Stimulated activated CD4-positive, alpha-beta T cell treated with anti-CD3 and anti-CD28 coated beads, Interleukin-1b, Interleukin-23, amount 100 ng/mL, for 24 hours (primary cell): ENCODE measurements around the gene SOCS7.

Experiments
- DNase-seq, 4 experiments: peaks; one replicate each; pipeline ENCODE4 v3.0.0-alpha.2; 2020; ENCODE audit warnings: low read depth in 4 of 4, low spot score in 1 of 4

The SOCS7 gene

DNA sequence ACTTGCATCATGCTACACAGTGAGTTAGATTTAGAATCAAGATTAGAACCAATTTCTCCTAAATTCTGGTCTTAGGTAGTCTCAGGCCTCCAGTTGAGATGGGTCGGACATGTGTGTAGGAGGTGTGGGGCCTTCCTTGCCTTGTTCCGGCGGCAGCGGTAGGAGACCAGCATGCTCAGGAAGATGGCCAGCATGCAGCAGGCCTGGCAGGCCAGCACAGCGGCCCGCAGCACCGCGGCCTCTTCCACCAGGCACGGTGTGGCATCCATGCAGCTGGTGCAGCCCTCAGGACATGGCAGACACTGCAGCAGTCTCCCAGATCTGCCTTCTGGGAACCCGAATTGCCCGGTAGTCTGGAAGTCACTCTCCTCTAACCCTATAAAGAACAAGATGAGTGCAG lies 14.8 kb upstream of the SOCS7 start:
- no peak for DNase-seq

DNA sequence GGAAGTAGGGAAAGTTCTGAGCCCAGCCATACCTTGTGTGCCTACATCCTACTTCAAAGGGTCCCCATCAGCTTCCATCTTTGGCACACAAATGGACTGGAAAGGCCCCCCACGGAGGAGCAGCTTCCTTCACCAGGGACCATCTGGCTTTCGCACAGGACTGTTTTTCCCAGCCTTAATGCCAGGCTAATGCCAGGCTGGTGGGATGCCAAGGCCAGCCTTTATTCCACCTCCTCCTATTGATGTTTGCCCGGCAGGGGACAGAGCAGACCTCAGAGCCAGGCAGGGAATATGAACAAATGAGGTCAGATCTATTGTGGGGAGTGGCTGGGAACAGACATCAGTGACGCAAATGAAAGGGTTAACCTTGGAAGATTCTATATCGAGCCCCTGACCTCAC lies 13.6 kb upstream of the SOCS7 start:
- no peak for DNase-seq

DNA sequence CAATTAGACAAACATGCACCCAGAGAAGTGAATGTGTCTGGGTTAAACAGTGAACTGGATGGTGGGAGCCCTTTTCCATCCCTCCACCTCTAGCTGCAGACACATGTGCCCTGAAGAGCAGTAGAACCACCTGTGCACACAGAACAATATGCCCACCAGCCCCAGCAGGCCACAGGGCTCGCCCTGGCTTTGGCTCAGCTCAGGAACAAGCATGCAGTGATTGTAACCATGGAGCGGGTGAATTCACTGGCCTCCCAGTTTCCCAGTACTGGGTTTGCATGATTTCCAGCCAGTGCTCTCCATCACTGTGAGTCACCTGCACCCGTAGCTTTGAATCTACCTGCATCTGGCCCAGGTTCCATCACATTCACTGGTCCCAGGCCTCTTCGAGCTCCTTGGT lies 13.1 kb upstream of the SOCS7 start:
- DNase-seq = no peak

DNA sequence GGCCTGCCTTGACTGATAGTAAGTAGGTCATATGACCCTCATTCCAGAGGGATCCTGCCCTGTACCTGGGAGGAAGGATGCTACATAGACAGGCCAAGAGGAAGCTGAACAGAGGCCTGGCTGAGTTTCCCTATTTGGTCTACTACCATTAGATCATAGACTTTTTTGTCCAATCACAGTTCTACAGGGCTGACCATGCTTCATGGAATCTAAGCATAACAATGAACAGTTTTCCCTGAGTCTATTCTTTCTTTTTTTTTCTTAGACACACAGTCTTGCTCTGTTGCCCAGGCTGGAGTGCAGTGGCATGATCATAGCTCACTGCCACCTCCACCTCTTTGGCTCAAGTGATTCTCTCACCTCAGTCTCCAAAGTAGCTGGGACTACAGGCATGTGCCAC lies 11.8 kb upstream of the SOCS7 start:
- DNase-seq = no peak

DNA sequence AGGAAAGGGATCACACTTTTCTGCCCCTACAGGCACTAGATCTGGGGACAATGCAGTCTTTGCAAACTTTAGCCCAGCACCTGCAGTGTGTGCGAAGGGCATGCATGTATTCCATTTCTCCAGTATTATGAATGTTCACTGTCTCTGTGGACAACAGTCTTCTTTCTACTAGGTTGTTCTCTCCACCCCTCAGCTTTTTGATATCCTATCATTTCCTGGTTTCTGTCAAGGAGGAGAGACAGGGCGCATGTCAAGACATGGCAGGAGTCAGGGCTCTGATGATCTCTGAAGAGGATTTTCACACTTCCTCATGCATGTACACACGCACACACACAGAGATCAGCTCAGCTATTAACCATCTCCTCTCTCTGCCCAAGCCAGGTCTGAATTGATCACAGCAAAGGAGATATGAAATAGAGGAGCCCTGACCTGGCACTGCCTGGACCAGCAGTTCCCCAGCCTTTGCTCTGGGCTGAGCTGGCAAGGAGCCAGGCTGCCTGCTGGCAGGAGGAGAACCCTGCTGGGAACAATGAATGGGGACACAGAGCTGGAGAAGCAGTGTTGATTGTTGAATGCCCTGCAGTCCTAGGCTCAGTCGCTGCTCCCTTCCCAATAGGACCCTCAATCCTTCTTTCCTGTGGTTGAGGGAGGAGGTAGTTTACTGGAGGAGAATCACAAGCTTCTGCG lies 10.5 kb upstream of the SOCS7 start:
- DNase-seq = no peak

DNA sequence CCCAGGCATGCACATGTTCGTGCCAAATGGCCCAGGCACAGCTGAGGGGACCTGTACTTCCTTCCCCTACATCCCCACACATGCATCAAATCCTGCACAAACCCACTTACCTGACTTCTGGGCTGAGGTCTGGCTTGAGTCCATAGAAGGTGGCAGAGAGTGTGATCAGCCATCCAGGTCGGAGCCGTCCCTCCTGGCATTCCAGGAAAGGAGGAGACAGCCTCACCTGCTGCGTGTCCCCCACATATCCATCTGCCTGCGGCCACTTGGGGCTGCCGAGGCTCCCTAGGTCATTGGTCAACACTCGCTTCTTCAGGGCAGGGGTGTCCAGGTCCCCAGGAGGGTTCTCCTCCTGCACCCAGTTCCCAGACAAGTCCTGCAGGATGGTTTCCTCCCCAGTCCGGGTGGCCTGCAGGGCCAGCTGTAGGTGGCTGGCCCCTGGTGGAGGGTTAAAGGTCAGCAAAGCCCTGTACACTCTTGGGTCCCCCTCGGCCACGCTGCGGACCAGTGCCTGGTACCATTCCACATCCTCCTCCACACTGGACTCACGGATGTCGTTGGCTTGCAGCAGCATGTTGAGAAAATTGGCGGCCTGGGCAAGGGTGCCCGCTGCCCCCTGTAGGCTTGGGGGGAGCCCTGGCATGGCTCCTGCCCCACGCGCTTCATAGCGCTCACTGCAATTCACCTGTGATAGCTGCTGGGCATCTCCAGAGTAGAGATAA lies 8.6 kb upstream of the SOCS7 start:
- DNase-seq = no peak

DNA sequence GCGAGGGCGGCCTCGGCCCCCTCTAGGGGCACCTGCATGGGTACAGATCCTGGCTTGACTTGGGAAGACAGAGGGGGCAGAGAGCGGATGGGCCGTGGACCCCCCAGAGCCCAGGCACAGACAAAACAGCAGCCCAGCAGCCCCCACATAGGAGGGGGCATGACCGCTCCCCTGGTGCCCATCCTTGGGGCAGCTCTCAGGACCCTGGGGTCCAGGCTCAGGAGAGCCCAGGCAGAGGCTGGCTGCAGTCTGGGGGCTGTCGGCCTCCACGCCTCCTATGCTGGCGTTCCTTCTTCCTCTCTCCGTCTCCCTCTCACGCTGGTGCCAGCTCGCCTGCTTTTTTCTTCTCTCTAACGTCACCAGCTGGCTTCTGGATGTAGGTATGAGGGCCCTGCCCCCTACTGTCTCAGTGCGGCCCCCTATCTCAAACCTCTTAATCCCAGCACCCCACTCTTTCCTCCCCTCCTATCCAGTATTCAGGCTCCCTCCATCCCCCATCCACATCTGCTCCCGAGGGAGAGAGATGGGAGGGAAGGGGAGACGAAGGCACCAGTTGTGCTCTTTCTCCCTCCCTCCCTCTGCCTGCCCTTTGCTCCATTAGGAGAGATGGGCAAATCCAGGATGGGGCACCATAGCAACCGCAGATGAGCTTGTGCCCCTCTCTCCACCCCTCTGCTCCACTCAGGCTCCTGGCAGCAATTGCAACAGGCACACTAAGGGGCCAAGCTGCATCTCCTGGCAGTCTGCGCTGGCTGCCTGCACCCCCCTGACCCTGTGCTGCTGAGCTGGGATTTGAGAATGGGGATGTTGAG lies 7.8 kb upstream of the SOCS7 start, which contains the start of gene GPR179:
GPR179 (minus strand) TSS at position 349 of the 812 bp plus-strand sequence; CDS start at position 182, 167 bp downstream.
- DNase-seq = no peak

DNA sequence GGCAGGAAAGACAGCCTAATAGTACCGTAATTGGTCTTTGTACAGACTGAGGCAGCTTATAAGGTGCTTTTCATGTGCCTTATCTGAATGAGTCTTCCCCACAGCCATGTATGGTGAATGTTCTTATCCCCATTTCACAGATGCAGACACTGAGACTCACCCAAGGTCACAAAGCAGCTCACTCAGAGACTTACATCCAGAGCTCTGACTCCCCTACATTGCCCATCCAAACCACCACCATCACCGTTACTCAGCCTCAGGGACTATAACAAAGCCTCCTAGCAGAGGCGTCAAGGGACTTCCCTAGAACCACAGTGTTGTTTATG lies 7.3 kb upstream of the SOCS7 start:
- no peak for DNase-seq

DNA sequence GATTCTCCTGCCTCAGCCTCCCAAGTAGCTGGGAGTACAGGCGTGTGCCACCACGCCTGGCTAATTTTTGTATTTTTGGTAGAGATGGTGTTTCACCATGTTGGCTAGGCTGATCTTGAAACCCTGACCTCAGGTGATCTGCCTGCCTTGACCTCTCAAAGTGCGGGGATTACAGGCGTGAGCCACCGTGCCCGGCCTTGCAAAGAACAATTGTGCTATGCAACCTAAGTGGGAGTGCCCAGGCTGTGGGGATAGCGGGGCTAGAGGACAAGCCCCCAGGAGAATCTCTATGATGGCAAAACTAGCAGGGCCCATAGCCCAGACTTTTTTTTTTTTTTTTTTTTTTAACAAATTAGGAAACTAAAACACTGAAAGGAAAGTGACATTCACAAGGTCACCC lies 5.9 kb upstream of the SOCS7 start:
- no peak for DNase-seq

DNA sequence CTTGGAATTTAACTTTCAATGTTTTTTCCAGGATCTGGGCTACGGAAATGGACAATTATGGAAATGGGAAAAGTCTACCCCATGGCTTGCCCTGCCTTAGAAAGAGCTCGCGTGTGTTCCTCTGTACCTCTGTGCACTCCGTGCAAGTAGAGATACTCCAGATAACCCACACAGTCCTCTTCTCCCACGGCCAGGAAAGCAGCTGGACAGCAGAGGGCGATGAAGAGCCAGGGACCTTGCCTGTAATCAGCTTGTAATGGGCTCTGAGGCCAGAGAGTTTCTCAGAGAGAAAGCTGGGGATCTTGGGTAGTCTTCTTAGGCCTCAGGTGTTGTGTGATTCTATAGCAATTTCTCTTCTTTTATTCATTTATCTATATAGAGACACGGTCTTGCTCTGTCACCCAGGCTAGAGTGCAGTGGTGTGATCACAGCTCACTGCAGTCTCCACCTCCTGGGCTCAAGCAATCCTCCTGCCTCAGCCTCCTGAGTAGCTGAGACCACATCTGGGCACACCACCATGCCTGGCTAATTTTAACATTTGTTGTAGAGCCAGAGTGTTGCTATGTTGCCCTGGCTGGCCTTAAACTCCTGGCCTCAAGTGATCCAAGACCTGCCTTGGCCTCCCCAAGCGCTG lies 2.4 kb upstream of the SOCS7 start:
- DNase-seq = peak; percentile 58 to 80 (median 68)

DNA sequence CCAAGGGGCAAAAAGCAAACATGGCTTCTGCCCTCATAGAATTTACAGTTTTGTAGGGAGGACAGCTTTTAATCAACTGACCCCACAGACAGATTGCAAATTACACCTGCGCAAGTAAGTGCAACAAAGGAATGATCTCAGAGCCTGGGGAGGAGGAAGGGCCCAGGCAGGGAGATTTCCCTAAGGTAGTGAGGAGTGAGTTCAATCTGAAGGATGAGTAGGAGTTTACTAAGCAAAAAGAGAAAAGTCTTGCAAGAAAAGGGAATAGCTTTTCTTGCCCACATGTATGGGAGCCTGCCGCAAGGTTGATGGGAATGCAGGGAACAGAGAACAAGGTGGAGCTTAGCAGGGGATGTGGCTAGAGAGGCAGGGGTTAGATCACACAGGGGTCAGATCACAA lies 1.6 kb upstream of the SOCS7 start:
- DNase-seq = no peak

DNA sequence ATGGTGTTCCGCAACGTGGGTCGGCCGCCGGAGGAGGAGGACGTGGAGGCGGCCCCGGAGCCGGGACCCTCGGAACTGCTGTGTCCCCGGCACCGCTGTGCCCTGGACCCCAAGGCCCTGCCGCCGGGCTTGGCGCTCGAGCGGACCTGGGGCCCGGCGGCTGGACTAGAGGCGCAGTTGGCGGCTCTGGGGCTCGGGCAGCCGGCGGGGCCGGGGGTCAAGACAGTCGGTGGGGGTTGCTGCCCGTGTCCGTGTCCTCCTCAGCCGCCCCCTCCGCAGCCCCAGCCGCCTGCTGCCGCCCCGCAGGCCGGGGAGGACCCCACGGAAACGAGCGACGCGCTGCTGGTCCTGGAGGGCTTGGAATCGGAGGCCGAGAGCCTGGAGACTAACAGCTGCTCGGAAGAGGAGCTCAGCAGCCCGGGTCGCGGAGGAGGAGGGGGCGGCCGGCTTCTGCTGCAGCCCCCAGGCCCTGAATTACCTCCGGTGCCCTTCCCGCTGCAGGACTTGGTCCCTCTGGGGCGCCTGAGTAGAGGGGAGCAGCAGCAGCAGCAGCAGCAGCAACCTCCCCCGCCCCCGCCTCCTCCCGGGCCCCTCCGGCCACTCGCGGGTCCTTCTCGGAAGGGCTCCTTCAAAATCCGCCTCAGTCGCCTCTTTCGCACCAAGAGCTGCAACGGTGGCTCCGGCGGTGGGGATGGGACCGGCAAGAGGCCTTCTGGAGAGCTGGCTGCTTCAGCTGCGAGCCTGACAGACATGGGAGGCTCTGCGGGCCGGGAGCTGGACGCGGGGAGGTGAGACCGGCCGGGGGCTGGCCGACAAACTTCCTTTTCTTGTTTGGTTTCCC lies 821 bp downstream of the SOCS7 start:
- peak in 1 of 4 experiments; percentile 4 for DNase-seq

DNA sequence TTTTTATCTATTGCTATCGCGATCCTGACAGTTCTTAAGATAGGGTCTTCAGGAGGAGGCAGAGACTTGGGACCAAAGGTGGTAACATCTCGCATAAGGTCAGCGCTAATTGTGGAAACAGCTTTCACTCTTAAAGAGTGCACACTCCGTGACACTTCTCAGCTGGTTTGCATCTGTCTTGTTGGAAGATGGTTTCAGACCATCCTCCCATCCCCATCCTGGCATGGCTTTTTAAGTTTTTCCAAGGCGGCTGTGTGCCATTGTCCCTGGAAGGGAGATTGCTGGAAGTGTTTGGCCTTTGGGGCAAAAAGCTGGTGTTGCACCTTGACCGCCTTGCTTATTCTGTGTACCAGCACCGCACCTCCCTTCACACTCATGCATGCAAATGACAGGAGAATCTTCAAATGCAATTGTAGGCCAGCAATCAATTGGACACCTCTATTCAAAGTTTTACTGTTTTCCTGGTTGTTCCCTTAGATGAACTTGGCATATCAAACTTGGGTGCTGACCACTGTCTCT lies 1.5 kb downstream of the SOCS7 start:
- DNase-seq = no peak

DNA sequence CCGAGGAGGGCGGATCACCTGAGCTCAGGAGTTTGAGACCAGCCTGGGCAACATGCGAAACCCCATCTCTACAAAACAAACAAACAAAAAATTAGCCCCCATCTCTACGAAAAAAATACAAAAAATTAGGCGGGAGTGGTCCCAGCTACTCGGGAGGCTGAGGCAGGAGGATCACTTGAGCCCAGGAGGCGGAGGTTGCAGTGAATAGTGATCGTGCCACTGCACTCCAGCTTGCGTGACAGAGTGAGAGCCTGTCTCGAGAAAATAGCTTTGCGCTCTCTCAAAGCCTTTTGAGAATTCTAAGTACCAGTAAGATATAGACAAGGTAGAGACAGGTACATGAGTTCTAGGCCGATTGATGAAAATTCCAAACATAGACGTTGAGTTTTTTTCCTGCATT lies 2.0 kb downstream of the SOCS7 start:
- no peak for DNase-seq

DNA sequence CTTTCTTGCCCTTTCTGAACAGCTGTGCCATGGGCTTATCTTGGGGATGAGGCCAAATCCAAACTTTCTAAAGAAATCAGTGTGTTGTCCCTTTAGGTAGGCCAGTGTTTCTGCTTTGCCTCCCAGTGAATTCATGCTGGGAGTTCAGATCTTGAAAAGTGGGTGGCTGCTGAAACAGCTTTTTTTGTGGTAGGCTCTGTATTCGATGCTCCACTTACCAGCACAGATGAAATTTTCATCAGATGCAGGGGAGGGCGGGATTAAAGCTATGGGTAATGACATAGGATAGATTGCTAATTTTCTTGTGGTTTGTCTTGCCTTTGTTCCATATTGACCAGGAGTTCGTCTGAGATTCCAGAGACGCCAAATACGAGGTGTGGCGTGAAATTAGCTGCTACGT lies 2.8 kb downstream of the SOCS7 start:
- no peak for DNase-seq

DNA sequence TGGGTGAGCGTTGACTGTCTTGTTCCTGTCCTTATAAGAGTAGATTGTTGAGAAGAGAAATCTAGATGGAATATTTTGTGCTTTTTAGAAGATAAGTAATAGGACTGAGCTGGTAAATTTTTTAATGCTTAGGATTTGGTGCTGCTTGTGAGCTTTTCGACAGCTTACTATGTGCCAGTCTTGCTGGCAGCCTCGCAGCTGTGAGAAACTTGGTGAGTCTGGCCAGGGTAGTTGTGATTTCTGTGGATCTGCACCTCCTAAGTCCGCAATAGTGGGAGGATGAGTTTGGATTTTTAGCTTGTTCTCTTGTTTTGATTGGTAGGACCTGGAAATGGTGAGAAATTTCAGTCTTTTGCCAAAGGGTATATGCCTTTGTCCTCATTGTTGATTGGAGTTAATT lies 3.6 kb downstream of the SOCS7 start:
- no peak for DNase-seq

DNA sequence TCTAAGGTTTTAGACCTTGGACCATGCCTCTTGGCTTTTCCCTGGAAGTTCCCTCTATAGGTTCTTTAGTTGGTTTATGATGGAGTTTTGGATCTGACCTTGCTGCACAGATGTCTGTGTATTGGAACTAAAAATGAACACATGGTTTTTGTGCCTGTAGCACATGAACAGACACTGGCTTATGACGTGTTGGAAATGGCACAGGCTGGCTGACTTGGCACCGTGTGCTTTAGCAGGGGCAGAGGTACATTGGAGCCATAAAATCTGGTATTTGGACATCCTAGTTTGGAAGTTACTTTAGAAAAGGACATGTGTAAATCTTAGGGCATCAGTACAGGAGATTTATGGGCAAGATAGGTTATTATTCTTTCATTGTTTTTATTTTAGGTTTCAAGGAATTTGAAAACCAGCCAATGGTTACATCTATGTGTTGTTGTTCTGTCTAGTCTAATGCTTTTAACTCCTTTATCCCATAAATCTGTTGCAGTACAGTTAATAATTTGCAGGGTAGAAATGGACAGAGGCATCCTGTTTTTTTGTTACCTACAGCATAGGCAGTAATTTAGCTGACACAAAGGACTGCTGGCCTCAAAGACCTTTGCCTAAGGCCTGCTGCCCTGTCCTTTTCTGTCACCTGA lies 6.0 kb downstream of the SOCS7 start:
- no peak for DNase-seq

DNA sequence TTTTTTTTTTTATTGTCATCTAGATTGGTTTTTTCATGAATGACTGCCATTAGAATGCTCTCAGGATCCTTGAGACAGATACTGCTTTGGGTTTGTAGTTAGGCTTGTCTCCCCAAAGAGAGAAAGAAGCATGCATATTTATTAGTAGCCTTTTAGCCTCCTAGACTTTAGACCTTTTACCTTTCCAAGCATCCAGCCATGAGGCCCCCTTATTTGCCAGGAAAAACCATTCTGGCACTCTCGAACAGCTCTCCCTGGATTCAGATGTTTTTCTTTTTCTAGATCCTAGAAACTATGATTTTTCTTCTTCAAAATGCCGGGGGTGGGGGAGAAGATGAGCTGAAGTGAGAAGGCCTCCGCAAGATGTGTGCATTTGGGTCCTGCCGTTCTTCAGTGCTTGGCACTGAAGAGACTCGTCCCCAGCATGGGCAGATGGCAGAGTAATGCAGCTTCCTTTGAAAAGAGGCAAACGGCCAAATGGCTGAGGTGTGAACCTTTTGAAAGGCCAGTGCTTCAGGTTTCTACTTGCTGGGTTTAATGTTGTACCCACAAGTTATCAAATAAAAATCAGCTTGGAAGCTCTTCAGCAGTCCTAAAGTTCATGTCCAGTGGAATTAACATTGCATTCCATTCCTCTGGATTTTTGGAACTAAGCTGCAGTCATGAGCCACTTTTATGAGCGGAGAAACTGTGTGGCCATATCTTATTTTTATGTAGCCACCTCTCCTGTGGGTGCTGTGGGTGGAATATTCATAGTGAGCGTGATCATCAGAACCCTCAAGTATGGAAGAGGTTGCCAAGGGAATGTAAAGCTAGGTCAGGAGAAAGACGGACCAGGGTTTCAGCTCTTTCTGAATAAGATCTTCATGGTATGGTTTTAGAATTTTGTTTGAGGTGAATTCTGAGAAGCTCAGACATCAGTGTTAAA lies 7.2 kb downstream of the SOCS7 start:
- DNase-seq = no peak
